Right renal pelvis (tissue), 4 donors: Measurements from ENCODE around the gene PARD6G. TPM values are rescaled to one million over a fixed set of nuclear protein-coding genes. Genes with fewer than 3 reads are reported as not detected.

Experiments used
- DNase-seq, 4 donors: peaks; one replicate each; pipeline ENCODE4 v3.0.0-alpha.2; 2013; ENCODE audit warnings: low read depth in 4 of 4, low spot score in 3 of 4, missing footprints in 1 of 4
- polyA plus RNA-seq, 4 donors: library from polyadenylated mRNA; unstranded; fragments of 120-200 nt; gene quantifications; one replicate each; pipeline ENCODE4 v1.2.1, GENCODE V29; 2013; ENCODE audit not compliant: insufficient read length in 4 of 4

The PARD6G gene
- polyA plus RNA-seq, 4 donors: 31.6 to 35.0 (median 32.0) TPM

DNA sequence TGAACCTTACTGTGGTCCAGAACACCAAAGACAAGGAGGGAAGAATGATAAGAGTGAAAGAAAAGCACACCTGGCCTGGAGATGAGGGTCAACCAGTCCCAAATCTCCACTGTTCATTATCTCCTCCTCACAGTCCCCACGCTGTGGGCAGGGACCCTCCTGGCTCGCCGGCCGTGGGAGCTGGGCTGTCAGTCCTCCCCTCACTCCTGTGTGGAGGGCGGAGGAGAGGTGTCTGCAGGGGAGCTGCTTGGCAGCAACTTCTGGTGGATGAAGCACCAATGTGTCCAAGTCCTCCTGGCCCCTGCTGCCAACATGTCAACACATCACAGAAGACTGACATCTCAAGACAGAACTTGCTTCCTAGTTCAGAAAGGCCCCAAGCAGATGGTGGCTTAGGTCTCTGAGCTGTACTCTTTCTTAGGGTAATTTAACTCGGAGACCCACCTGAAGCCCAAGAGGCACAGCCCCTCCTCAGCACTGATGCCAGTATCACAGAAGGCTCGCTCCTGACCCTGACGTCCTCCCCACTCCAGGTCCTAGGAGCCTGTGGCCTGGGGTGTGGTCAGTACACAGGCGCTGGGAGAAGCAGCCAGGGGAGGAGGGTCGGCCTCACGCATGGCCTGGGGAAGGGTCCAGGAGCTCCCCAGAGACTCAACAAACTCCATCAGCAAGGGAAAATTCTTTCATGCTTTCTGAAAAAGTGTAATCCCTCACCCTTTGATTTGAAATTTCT lies 54.5 kb downstream of the PARD6G start:
- no peak for DNase-seq

DNA sequence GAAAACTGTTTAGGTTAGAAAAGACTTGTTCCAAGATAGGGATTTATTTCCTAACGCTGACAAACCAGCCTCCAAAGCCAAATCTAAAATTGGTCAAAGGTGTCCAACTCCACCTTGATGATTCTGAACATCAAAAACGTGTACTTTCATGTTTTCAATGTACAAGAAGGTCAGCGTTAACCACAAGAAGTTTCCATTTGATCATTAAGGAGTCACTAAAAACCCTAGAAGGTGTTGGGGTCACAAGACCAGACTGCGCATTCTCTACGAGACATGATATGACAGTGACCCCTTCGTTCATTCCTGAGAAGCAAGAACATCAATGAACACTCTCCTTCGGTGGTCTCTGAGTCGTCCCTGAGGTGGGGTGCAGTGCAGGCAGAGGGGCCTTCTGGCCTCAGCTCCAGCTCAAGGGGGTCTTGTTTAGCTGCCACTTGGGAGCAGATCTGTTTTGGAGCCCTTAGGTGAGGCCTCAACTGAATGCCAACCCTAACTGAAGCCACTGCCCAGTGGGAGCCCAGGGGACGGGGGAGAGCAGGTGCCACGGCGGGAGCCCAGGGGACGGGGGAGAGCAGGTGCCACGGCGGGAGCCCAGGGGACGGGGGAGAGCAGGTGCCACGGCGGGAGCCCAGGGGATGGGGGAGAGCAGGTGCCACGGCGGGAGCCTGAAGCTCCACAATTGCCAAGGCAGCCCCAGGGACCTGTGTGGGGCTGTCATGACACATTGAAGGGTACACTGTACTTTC lies 55.2 kb downstream of the PARD6G start:
- DNase-seq: no peak

GRCh38 chr18:80191264-80191663 lies 56.0 kb downstream of the PARD6G start:
- DNase-seq: no peak

- no peak for DNase-seq
These were observed 57.0 kb downstream of the PARD6G start for GRCh38 chr18:80190311-80190710.

DNA sequence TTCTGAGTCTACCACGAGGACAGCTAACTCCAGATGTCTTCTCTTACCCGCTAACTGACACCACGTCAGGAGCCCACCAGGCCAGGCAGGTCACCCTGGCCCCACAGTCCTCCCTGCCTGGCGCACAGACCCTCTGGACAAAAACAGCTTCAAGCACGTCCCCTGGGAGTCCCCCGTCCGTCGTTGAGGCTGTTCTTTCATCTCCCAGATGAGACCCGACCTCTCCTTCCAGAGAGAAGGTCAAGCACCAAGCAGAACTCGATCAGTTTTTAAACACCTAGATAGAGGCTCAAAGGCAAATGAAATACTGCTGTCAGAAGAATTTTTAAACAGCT lies 57.8 kb downstream of the PARD6G start:
- no peak for DNase-seq

DNA sequence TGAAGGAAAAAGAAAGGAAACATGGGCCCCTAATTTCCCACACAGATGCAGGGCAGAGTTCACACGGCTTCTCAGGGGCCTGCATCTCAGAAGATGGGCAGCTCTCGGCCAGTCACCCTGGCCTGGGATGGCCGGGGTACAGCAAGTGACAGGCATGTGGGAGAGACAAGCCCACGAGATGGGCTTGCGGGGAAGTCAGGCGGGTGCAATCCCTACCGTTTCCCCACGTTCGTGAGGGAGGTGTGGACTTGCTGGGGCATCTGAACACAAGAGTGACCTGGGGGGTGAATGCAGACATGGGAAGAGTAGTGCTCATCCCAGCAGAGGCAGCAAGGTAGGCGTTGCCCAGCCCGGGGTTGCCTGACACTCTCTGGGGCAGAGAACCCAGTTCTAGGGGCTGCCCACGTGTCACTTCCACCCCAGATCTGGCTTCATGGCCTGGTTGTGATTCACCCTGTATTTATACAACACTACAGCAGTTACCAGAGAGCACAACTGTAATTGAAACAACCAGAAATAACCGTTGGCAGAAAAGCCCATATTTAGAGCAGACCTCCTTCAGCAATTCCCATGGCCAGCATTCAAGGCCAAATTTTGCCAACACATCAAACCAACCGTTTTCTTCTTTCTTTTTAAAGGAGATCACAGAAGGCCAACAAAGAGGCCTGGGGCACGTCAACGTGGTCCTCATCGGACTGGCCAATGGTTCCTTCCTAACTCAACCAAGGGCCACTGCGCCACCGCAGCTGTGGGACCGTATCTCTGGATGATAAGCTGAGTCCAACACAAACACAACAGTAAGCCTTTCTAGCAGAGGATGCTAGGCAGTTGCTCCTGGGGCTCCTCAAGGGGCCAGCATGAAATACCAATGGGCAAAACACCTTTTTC lies 58.4 kb downstream of the PARD6G start:
- DNase-seq: no peak

DNA sequence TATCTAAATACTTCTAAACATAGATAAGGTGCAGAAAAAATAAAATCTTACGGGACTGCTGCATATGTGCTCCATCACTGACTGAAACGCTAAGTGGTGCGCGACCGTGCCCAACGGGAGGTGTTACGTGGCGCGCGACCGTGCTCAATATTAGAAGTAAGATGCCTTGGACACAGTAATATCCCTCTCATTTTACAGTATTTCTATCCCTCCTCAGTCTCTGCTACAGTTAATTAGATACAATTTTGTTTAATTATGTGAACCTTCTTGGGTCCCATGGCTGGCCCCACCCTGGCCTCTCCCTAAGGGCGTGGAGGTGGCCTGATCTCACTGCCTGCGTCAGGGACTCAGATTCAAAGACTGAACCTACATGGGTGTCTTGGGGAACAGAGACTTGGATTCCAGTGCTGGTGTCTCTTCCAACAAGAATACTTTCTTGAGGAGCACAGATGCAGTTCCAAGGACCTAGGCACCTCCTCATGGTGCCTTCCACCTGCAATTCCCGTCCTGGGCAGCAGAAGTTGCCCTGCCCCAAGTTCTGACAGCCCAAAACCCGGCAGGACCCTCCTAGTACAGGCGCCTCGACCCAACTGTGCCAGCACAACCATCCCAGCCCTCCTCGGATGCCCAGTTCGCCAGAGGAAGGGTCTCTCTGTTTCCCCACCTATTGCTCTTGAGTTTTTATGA lies 59.2 kb downstream of the PARD6G start:
- DNase-seq: no peak

GRCh38 chr18:80185545-80185944 lies 61.8 kb downstream of the PARD6G start:
- no peak for DNase-seq

GRCh38 chr18:80184243-80184772 lies 63.0 kb downstream of the PARD6G start:
- DNase-seq: no peak

- no peak for DNase-seq
These were observed 63.9 kb downstream of the PARD6G start for GRCh38 chr18:80183273-80184050.

DNA sequence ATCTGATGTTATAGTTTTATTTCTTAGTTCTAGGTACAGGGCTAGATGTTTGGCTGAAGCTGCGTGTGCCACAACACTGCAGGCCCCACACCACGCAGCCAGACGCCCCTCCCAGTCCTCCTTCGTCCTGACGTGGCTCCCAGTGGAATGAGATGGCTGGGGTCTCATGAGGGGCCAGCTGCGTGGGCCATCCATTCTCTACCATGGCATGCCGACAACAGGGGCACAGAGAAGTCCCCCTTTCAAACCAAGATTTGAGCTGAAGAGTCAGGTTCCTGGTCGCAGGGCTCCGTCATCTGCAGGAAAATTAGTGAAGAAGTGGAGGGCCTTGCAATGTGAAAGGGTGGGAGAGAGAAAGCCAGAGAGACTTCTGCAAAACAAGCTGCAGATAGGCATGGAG lies 64.5 kb downstream of the PARD6G start:
- DNase-seq: no peak

DNA sequence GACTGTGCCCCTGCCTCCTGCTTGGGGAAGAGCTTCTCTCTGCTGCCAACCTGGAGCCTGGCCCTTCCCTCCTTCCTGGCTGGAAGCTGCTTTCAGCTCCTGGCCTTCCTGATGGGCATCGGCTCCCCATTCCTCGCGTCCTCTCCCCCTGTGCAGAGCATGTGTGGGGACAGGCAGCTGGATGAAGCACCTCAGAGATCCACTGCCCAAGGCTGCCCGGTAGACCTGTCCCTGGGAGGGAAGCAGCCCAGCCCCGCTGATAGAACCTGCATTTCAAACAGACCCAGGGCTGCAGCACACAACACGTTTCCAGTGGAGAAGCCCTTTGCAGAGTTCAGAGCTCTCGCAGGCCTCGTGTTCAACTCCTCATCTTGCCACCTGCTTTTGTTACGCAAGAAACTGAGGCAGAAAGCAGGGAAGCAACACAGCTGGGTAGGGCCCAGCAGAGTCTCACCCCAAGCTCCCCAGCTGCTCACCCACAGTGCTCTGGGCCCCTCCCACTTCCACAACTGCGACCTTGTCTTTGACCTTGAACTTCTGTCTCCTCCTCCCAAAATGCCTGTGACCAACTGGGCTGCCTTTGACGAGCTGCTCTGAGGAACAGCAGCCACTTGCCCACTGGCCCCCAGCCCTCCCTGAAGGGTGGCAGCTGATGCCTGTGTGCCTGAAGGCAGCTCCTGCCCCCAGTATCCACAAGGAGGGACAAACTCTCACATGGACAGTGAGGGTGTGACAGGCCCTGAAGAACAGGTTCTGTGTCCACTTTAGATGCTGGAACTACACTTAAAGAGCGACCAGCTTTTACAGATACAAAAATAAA lies 65.5 kb downstream of the PARD6G start:
- no peak for DNase-seq

DNA sequence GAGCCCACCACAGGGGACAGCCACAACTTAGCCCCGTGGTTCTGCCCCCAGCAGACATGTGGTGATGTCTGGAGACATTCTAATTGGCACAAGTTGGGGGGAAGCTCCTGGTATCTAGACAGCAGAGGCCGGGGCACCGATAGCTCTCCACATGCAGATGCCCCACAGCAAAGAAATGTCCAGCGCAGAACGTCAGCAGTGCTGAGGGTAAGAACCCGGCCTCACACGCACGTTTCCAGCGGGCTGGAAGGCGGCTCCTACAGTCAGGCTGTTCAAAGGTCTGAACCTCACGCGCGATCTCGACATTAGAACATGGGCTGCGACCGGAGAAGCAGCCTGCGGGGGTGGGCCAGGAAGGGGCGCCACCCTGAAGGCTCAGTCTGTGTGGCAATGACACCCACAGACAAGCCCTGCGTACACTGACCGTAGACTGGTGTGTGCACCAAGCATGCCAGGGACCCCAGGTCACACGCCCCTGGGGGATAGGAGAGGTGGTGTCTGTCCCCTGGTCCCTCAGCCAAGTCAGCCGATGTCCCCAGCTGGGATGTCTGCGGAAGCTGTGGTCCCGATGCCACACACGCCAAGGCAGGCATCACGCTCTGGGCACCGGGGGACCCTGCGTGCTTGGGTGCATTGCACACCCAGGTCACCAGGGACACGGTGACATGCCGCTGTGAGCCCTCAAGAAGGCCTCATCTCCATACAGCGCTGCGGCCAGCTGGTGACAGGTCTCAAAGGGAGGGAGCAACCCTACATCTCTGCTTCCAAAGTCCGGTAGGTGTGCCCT lies 66.3 kb downstream of the PARD6G start:
- DNase-seq: no peak

DNA sequence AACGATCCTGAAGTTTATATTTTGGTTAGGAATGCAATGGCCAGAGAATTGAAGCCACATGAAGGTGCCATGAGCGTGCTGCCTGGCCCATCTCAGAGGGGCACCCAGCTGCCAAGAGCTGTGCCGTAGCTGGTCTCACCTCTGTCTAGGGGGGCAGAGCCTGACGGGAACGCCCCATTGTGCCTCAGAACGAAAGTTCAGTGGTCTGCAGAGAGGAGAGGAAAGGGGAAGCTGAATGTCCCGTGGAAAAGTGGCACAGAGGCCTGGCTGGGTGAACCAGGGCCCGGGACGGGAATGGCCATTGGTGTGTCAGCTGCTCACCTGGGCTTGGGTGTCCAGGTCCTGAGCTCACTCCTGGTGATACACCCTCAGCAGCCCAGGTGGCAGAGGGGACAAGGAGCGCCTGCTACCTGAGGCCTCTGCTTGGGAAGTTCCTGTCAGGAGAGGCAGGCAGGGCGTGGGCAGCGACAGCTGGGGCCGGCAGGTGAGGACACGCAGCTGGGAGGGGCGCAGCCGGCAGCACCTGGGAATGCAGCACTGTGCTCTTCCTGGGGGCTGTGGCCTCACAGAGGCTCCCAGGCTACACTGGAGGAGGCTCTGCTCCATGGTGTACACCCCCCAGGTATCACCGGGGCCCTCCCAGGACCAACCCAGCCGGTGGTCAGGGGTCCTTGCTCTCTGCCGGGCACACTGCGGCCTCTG lies 67.3 kb downstream of the PARD6G start:
- DNase-seq: no peak

DNA sequence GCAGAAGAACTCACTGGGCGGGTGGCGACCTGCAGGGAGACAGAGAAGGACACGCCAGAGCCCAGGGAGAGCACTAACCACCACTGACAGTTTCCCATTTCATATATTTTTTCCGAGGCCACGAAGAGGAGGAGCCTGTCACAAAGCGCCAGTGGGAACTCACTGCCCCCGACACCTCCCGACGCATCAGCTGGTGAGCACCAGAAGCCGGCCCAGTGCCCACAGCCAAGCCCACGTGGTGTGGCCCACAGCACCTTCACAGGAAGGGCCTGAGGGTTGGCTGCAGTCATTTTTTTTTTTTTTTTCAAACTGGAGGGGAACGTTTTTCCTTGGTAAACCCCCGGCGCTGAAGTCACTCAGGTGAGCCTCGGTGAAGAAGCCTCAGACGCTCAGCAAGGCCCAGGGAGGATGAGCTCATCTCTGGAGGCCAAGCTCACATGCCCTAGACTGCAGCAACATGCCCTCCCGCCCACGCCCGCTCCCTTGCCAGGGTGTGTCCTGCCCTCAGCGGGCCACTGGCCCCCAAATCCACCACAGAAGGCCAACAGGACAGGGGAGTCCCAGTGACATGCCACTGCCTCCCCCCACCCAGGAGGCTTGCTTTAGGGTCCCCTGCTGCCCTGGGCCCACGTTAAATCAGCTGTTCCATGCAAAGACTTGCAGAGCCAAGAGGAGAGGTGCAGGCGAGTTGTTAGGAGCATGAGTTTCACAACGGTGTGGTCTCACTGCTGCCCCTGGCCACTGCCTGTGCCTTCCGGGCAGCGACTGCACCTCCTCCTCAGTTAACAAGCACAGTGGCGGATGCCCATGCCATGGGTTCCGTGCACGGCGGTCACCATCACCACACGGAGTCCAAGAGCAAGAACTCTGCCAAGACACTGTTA lies 68.1 kb downstream of the PARD6G start:
- DNase-seq: no peak

- no peak for DNase-seq
These were observed 70.2 kb downstream of the PARD6G start for GRCh38 chr18:80177128-80177527.
